Left renal pelvis (tissue), 4 donors: ENCODE results near the gene LMF1. TPM values are rescaled to one million over a fixed set of nuclear protein-coding genes. Genes with fewer than 3 reads are reported as not detected.

Experiments
- DNase-seq, 4 donors: peaks; one replicate each; pipeline ENCODE4 v3.0.0-alpha.2; 2013; ENCODE audit warnings: low read depth in 4 of 4, low spot score in 3 of 4
- polyA plus RNA-seq, 4 donors: library from polyadenylated mRNA; unstranded; fragments of 120-200 nt; gene quantifications; one replicate each; pipeline ENCODE4 v1.2.1, GENCODE V29; 2013; ENCODE audit not compliant: insufficient read length in 4 of 4

LMF1 gene
- polyA plus RNA-seq, 4 donors = 12.2 to 25.4 (median 16.9) TPM

- DNase-seq = no peak
Observed at GRCh38 chr16:854808-855410, 115.9 kb downstream of the LMF1 start.

DNA sequence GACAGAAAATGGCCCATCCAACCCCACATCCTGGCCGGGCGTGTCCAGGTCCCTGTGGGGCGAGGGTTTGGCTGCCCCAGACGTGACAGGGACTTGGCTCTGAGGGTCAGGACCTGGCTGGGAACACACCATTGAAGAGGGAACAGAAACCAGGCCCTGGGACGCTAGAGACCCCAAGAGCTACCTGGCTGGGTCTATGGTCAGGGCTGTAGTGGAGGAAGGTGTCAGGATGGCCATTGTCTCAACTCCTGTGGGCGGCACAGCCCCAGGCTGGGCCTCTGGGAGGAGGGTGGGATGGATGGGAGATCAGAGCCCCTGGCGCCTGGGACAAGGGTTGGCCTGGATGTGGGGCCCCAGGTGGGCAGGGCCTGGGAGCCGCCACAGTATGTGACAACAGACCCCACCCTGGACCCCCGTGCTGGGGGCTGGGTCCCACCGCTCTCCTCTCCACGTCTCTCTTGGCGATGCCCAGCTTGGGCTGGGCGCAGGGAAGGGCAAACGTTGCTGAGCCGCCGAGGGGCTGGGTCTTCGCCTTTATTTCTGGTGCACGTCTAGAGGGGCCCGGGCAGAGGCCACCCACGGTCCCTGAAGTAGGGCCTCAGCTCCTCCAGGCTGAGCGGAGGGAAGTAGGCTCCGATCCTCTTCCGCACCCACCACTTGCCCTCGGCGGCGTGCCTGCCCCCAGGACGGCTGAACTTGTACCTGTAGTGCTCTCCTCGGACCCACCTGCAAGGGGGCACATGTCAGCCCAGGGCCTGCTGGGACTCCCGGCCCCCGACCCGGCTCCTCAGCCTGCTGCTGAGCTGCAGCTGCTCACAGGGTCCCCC, 116.6 kb downstream of the LMF1 start:
- DNase-seq = no peak

- DNase-seq = no peak
Observed at GRCh38 chr16:853306-853705, 117.5 kb downstream of the LMF1 start.

GRCh38 chr16:852451-853185, 118.2 kb downstream of the LMF1 start:
- no peak for DNase-seq

DNA sequence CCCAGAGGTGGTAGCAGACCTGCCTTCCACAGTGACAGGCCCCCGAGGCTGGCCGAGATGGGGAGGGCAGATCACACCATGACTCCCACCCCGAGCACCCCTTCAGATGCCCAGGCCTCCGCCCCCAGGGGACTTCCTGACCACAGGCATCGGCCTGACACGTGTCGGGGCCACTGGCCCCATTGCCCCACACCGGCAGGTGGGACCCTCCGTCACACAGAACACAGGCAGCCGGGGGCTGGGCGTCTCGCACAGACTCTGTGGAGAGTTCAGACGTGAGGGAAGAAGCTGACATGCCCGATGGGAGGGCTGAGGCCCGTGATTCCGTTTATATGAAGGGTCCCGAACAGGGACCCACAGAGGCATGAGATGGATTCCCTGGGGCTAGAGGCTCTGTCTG, 118.9 kb downstream of the LMF1 start:
- no peak for DNase-seq

DNA sequence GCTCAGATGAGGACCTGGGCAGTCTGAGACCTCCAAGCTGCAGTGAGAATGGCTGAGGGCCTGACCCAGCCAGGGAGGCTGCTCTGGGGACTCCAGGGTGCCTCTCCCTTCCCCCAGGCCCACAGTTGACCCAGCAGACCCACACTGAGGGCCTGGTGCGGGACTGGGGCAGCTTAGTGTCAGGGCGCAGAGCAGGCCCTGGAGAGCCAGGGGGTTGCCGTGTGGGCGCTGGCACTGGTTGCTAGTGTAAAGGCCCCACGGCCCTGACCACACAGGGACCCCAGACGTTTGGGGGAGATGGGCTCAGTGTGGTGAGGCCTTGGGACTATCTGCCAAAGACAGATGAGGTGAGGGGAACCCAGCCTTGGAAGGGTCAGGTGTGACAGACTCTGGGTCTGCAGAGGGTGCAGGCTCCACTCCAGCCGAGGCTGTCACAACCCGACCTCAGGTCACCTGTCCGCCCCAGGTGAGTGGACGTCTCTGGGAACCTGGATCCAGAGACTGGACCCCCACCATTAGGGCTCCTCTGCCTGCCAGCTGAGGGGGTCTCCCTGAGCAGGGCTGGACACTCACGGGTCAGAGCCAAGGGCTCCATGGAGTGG, 119.5 kb downstream of the LMF1 start:
- no peak for DNase-seq

GRCh38 chr16:850668-851067, 120.1 kb downstream of the LMF1 start:
- DNase-seq = no peak

DNA sequence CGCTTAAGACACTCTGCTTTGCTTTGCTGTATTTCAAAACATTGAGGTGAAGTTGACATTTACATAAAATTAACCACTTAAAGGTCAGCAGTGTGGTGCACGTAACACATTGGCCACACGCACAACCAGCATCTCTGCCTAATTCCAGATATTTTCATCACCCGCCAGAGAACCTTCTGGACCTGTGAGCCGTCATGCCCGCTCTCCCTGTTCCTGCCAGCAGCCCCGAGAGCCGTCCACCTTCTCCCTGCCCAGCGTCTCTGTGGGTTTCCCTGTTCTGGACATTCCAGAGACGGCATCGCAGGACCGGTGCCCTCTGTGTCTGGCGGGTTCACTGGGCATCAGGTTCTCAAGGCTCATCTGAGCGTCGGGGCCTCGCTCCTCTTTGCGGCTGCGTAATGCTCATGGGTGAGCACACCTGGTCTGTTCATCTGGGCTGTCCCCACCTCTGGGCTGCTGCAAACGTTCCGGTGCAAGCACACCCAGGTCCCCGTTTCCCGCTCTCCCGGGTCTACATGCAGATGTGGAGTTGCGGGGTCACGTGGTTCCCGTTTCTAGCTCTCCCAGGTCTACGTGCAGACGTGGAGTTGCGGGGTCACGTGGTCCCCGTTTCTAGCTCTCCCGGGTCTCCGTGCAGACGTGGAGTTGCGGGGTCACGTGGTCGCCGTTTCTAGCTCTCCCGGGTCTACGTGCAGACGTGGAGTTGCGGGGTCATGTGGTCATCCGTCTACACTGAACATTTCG, 122.1 kb downstream of the LMF1 start:
- DNase-seq = no peak

- no peak for DNase-seq
Observed at GRCh38 chr16:847681-848445, 122.9 kb downstream of the LMF1 start.

DNA sequence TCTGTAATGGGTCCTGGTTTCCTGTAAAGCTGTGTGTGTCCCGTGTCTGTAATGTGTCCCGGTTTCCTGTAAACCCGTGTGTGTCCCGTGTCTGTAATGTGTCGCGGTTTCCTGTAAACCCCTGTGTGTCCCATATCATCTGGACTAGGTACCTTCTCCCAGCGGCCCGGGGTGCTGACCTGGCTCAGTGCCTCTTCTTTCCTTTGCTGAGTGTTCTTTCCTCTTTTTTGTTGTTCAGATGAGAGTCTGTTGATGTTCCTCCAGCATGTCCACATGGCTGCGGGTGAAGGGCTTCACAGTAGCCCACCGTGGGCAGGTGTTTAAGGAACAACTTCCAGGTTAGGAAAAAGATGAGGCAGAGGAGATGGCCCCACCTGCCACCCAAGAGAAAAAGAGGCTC, 123.6 kb downstream of the LMF1 start:
- DNase-seq = no peak

GRCh38 chr16:845351-845745, 125.4 kb downstream of the LMF1 start:
- DNase-seq = no peak

GRCh38 chr16:844638-845350, 126.0 kb downstream of the LMF1 start:
- DNase-seq = no peak

GRCh38 chr16:843771-844170, 127.0 kb downstream of the LMF1 start:
- no peak for DNase-seq

GRCh38 chr16:842711-843560, 127.8 kb downstream of the LMF1 start:
- no peak for DNase-seq

GRCh38 chr16:842061-842476, 128.7 kb downstream of the LMF1 start:
- peak in 1 of 4 donors; percentile 27 for DNase-seq

GRCh38 chr16:841455-842060, 129.2 kb downstream of the LMF1 start:
- no peak for DNase-seq

DNA sequence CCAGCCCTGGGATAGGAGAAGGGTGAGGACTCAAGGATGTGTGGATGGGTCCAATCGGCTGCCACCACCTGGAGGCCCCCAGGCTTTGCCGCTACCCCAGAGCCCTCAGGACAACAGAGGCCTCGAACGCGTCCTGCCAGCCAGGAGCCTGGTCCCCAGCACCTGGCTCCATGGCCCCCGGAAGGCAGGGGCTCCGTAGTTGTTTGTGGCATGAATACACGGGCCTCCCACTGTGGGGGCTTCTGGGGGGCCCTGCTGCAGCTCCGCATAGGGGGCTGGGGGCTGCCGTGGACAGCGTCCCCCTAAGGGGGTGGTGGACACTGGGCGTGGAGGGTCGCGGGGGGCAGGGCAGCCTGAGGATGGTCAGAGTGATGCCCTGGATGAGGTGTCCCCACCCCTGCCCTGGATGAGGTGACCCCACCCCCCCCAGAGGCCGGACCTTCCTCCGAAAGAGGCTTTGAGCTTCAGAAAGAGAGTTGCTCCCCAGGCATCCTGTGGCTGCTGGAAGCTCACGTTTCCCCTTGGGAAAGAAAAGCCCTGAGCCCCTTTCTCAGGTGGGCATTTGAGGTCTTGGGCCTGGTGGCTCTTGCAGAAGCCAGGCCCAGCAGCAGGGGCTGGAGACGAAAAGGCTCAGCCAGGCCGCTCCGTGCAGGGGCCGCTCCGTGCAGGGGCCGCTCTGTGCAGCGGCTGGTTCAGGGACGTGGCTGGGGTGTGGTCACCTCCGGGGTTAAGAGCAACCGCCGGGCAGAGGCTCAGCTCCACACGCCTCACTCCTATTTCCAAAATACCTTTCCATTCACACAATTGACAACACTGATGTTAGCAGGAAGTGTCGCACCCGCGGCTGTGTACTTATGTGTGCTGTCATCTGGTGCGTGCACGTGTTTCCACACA, 130.0 kb downstream of the LMF1 start:
- no peak for DNase-seq
